Measurements from ENCODE around the gene SNPH.
"Not testable (repeated sequence)": the region's sequence is repeated elsewhere in the genome, so short reads cannot be mapped to it uniquely, and the experiment has no call there.

Gene SNPH, protein sequence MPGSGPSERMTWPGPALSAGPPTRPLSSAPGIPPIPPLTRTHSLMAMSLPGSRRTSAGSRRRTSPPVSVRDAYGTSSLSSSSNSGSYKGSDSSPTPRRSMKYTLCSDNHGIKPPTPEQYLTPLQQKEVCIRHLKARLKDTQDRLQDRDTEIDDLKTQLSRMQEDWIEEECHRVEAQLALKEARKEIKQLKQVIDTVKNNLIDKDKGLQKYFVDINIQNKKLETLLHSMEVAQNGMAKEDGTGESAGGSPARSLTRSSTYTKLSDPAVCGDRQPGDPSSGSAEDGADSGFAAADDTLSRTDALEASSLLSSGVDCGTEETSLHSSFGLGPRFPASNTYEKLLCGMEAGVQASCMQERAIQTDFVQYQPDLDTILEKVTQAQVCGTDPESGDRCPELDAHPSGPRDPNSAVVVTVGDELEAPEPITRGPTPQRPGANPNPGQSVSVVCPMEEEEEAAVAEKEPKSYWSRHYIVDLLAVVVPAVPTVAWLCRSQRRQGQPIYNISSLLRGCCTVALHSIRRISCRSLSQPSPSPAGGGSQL

DNA sequence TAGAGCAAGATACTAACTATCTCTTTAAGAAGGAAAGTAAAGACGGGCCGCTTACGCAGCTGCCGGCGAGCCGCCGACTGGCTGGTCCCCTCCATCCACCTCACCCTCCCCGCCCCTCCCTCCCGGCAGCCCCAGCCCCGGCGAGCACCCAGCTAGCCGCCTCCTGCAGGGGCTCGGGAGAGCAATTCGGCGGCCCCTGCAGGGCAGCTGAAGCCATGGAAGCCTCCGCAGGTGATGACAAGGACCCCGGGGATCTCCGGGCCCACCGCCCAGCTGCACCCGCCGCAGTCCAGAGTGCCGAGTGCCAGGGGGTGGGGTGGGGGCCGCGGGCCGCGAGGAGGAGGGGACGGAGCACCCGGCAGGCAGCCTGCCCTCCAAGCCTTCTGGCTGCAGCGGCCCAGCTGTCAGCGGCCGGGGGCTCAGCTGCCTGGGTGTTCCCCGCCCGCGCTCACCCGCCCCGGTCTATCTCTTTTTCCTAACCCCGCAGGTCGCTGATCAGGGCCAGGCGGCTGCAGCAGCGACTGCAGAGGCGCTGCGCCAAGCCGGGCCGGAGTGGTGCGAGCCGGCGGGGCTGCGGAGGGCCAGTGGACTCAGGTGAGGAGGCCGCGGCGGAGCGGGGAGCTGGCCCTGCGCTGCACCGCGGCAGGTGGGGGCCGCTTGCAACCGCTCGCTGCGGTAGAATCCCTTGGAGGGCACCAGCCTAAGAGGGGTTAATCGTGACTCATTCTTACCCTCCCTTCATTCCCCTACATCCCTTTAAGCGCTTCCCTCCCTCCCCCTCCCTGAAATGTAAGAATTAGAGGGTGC lies at the start of gene SNPH:
Gene SNPH (plus strand): TSS at position 128 of the 807 bp plus-strand sequence. CDS start 29,946 bp downstream, outside the sequence.
- peak; percentile 18 for DNase-seq

GRCh38 chr20:1216527-1217427 lies 49.3 kb upstream of the SNPH start:
- not testable (repeated sequence) for DNase-seq

DNA sequence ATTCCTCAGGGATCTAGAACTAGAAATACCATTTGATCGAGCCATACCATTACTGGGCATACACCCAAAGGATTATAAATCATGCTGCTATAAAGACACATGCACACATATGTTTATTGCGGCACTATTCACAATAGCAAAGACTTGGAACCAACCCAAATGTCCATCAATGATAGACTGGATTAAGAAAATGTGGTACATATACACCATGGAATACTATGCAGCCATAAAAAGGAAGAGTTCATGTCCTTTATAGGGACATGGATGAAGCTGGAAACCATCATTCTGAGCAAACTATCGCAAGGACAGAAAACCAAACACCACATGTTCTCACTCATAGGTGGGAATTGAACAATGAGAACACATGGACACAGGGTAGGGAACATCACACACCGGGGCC lies 43.3 kb upstream of the SNPH start:
- not testable (repeated sequence) for DNase-seq

- DNase-seq, result no peak
These were observed 41.7 kb upstream of the SNPH start for GRCh38 chr20:1224205-1224890.

DNA sequence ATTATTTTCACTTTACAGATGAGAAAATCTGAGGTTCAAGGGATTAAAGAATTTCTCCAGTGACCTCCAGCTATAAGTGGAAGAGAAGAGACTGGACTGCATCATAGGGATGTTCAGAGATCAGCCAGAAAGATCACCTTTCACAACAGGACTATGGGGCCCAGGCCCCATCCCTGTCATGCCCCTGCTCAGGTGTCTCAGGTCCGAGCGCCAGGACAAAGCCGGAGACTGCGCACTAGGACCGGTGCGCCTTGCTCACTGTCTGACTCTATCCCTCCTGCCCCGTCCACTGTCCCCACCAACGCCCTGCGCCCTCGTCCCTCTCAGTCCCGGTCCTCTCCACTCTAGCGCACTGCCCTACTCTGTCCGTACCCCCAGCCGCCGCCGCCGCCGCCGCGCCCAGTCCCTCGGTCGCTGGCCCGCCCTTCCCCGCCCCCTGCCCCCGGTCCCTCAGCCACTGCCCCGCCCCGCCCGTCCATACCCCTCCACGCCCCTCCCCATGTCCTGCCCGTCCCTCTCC lies 40.8 kb upstream of the SNPH start:
- DNase-seq, result no peak

- DNase-seq, result no peak
These were observed 40.1 kb upstream of the SNPH start, which contains the start of gene RAD21L1 for GRCh38 chr20:1225783-1226654. RAD21L1 (plus strand) TSS chr20:1226044; CDS start chr20:1228454, 2,410 bp downstream.

- DNase-seq, result no peak
These were observed 36.6 kb upstream of the SNPH start for GRCh38 chr20:1229541-1229940.

DNA sequence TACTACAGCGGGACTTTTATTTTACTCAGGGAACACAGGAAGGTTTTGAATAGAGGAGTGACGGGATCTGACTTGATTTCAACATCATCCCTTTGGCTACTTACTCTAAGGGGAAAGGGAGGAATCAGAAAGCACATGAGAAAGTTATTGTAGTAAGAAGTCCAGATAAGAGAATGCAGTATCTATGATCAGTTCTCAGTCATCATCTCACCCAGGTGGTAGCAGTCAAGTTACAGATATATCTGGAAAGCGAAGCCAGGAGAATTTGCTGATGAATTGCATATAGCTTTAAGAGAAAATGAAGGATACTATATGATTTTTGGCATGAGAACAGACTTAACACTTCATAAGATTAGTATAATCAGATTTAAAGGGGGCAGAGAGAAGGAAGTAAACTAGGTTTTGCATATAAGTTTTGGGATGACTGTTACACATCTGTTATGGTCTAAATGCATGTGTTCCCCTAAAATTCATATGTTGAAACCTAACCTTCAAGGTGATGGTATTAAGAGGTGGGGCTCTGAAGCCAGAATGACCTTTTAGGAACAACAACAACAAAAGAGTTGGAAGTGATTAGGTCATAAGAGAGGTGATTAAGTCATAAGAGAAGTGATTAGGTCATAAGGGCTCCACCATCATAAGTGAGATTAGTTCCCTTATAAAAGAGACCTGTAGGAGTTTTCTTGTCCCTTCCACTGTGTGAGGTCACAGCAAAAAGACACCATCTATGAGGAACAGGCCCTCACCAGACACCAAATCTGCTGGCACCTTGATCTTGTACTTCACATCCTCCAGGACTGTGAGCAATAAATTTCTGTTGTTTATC lies 33.6 kb upstream of the SNPH start:
- no peak for DNase-seq

DNA sequence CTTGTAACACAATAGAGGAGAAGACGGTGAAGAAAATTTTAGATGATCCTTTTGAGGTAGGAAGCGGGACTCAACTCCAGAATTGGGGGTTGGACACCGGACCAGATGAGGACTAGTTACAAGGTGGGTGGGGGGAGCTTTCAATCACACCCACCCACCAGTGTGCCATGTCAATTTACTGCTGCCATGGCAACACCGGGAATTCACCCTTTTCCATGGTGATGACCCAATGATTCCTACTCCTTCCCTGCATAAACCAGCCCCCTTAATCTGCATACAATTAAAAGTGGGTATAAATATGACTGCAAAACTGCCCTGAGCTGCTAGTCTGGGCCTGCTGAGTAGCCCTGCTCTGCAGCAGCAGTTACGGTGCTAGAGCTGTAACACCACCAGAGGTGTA lies 25.5 kb upstream of the SNPH start:
- DNase-seq, result no peak

DNA sequence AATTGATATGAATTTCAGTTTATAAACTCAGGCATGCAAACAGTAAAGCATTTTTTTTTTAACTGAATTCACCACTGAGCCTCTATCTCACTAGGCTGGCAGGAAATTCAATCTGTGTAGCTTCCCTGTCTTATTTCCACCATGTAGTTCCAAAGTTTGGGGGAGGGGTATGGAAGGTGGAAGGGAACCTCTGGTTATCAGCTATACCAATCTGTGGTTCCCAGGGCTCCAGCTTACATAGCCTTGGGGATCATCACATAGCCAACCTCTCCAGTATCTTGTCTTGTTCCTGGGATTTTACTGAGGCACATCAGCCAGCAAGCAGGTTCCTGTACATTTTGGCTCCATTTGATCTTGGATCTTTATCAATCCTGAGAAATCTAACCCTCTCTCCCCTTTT lies 24.6 kb upstream of the SNPH start:
- DNase-seq, result no peak

GRCh38 chr20:1242099-1242498 lies 24.0 kb upstream of the SNPH start:
- no peak for DNase-seq

DNA sequence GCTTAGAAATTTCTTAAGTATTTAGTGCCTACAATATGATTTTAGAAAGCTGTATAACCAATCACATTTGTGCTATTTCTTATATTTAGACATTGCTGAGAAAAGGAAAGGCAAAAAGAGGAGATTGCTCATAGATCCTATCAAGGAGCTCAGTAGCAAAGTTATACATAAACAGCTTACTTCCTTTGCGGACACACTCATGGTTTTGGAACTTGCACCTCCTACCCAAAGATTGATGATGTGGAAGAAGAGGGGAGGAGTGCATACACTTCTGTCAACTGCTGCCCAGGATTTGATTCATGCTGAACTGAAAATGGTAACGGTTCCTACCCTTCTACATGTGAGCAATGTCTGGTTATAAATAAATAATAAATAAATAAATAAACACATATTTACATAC lies 23.6 kb upstream of the SNPH start:
- no peak for DNase-seq

DNA sequence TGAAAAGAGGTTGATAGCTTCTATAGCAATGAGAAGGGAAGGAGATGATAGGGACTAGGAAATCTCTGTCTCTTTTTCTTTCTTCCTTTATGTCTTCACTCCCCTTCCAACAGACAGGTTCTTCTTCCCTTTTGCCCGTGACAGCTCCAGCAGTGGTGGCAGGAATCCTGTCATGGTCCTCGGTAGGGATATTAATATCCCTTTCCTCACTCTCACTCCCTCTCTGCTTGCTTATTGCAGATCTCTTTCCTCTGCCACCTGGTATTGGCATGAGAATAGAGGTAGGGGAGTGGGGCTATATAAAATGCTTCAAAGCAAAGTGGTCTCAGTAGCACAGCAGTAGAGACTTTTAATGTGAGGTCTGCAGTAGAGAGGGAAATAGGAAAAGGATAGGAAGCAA lies 20.5 kb upstream of the SNPH start:
- no peak for DNase-seq

- DNase-seq, result no peak
These were observed 18.4 kb upstream of the SNPH start for GRCh38 chr20:1247689-1248088.

DNA sequence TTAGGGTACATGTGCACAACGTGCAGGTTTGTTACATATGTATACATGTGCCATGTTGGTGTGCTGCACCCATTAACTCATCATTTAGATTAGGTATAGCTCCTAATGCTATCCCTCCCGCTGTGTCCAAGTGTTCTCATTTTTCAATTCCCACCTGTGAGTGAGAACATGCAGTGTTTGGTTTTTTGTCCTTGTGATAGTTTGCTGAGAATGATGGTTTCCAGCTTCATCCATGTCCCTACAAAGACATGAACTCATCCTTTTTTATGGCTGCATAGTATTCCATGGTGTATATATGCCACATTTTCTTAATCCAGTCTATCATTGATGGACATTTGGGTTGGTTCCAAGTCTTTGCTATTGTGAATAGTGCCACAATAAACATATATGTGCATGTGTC lies 15.8 kb upstream of the SNPH start:
- DNase-seq, result not testable (repeated sequence)

DNA sequence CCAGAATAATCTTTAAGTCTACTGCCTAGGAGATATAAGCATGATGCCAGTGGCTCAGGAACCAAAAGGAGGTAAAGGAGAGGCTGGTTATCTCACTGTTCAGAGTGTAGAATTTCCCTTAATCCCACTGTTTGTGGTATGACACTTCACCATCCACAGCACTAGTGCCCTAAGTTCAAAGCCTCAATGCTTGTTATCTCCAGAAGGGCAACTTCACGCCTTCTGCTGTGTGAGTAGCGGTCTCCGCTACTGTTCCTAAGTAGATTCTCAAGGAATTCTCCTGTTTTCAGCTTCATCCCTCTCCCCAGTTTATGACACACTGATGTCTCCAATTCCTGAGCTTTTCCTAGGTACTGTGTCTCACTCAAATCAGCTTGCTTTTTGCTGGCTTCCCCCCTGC lies 13.7 kb upstream of the SNPH start:
- no peak for DNase-seq

DNA sequence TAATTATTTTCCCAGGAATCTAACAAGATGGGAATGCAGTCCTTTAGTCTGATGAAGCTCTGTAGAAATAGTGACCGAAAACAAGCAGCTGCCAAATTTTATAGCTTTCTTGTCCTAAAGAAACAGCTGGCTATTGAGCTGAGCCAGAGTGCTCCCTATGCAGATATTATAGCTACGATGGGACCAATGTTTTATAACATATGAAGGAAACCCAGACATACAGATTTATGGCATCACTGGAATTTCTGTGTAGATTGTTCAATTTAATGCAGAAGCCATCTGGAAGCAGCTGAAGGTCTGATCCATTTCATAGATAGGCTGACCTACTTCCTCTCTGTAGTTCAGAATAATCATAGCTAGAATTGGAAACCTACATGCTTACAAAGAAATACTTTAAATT lies 11.8 kb upstream of the SNPH start:
- DNase-seq, result no peak

DNA sequence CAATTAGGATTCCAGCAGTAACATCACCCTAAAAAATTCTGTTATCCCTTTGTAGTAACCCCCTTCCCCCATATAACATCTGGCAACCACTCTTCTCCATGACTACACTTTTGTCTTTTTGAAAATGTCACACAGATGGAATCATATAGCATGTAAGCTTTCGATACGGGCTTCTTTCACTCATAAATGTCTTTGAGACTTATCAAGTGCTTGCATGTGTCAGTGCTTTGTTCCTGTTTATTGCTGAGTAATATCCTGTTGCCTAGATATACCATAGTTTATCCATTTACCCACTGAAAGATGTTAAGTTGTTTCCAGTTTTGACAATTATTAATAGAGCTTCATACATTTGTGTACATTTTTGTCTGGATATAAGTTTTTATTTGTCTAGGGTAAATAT lies 10.4 kb upstream of the SNPH start:
- no peak for DNase-seq

DNA sequence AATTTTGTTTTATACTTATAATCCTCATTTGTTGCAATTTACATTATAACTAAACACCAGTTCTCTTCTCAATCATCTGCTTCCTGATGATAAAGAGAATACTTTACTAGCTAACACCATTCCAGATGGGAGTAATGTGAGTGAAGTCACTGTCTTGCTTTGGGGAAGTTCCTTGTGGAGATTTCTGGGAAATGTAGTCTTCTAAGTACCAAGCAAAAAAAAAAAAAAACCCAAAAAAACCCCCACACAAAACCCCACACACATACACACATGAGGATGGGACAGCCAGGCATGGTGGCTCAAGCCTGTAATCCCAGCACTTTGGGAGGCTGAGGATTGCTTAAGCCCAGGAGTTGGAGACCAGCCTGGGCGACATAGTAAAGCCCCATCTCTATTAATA lies 2.2 kb upstream of the SNPH start:
- DNase-seq, result no peak

DNA sequence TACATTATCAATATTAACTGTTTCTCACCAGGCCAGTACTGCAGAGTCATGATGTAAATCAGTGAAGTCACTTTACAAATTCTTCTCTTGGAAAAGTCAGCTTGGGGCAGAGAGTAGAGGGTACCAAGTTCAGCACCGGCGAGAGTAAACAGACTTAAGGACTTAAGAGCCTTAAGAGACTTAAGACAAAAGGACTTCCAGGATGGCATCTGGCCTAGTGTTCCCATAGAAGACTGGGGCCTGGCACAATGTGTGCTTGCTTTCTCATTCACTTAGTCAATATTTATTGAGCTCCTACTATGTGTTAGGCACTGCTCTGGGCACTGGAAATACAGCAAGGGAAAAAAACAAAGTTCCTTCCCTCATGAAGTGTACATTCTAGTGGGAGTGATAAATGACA lies 1.4 kb upstream of the SNPH start:
- no peak for DNase-seq

Measured in KG1 (cell line).